GM18526 (cell line): ENCODE results near the gene TBC1D2.

Experiments used
- POLR2A ChIP-seq: IDR thresholded peaks from 3 replicates; pipeline ENCODE4 v1.6.1; 2011; ENCODE audit not compliant: insufficient read length; ENCODE audit errors: extremely low read depth

Gene TBC1D2

GRCh38 chr9:98175762-98176161 is 79.7 kb downstream of the TBC1D2 start:
- TF ChIP-seq POLR2A, result no peak

GRCh38 chr9:98175028-98175569 is 80.3 kb downstream of the TBC1D2 start:
- TF ChIP-seq POLR2A, result no peak

DNA sequence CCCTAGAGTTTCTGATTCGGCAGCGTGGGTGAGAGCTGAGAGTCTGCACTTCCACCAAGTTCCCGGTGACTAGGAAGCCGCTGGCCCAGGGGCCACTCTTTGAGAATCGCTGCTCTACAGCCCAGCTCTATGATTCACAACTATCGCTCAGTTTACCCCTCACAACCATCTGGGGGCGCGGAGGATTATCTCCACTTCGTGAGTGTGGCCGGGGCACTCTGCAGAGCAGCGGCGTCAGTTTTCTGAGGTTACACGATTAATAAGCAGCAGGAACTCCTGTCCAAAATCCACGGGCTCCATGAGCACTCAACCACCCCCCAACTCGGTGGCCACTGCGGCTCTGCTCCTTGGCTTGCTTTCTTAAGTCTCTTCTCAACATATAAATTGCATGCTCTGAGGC is 82.3 kb downstream of the TBC1D2 start:
- no peak for TF ChIP-seq POLR2A

- no peak for TF ChIP-seq POLR2A
Measured at GRCh38 chr9:98172604-98173003, 82.8 kb downstream of the TBC1D2 start.

DNA sequence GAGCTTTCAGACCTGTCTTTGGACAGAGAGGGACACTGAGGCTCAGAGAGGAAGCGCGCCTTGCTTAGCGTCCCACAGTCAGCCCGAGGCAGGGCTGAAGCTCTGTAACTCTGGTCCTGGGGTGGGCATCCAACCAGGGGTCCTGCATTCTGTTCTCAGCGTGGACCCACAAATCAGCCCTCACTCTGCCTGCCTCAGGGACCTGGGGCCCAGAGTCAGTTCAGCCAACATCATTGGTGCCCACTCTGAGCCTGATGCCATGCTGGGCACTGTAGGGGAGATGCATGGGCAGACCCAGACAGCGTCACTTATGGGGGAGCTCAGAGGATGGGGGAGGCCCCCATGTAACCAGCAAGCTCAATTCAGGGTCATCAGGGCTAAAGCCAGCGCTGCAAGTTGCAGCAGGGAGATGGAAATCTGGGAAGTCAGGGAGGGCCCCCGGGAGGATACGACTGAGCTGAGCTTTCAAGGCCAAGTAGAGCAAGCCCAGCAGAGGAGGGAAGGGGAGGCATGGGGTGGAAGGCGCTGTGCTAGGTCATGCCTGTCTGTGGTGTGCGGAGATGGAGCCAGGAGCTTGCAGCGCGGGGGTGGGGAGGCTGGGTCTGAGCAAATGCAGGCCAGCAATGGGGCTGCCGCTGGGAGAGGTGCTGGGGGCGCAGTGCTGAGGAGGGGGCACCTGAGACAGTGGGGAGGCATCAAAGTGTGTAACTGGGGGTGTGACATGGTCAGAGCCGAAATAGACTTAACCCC is 84.1 kb downstream of the TBC1D2 start:
- TF ChIP-seq POLR2A, result no peak

DNA sequence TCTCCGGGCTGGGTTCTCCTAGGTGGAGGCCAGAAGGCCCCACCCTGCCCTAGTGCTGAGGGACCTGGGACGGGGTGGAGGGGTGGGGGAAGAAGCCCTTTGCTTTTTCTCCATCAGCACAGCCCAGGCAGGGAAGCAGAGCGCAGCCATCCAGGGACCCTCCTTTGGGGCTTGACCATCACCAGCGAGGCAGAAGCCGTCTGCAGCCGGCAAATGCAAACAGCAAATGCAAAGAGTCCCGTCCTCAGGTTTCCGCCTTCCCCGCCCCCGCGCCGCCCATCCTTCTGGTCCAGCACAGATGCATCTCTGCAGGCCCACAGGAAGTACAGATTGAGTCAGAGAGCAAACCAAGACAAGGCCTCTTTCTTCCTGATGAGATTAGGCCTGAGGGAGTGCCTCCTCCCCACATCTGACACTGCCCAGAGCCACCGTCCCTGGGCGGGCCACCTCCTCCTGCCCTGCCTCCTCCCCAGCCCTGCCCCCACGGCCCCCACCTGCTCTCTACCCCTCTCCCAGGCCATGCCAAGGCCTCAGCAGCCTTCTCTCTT is 86.4 kb downstream of the TBC1D2 start:
- TF ChIP-seq POLR2A, result no peak

- TF ChIP-seq POLR2A, result no peak
Measured at GRCh38 chr9:98168153-98168780, 87.2 kb downstream of the TBC1D2 start.

GRCh38 chr9:98164912-98165311 is 90.5 kb downstream of the TBC1D2 start:
- no peak for TF ChIP-seq POLR2A

GRCh38 chr9:98162613-98163012 is 92.8 kb downstream of the TBC1D2 start:
- no peak for TF ChIP-seq POLR2A

GRCh38 chr9:98161851-98162250 is 93.6 kb downstream of the TBC1D2 start:
- TF ChIP-seq POLR2A, result no peak

GRCh38 chr9:98159790-98160189 is 95.7 kb downstream of the TBC1D2 start:
- no peak for TF ChIP-seq POLR2A

GRCh38 chr9:98159301-98159700 is 96.1 kb downstream of the TBC1D2 start:
- no peak for TF ChIP-seq POLR2A

GRCh38 chr9:98158071-98158831 is 97.2 kb downstream of the TBC1D2 start:
- no peak for TF ChIP-seq POLR2A

GRCh38 chr9:98157372-98157771 is 98.1 kb downstream of the TBC1D2 start:
- no peak for TF ChIP-seq POLR2A

DNA sequence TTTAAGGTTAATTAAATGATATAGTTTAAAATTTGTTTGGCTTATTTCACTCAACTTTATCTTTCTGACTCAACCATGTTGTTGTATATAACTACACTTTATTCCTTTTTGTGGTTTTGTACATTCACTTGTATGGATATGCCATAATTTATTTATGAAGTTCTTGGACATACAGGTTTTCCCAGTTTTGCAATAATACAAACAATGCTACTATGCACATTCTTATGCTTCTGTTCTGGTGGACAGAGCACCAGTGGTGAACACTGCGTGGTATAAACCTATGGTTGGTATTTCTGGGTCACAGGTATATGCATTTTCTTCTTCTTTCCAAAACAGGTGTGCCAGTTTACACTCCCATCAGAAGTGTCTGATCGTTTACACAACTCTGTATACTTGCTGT is 100.8 kb downstream of the TBC1D2 start:
- TF ChIP-seq POLR2A, result no peak
